ENCODE measurements around the gene CPTP. TPM values are rescaled to one million over a fixed set of nuclear protein-coding genes. Genes with fewer than 3 reads are reported as not detected.
"Not testable (repeated sequence)": the region's sequence is repeated elsewhere in the genome, so short reads cannot be mapped to it uniquely, and the experiment has no call there.

The CPTP gene
- total RNA-seq, 3 donors from 2014 or later (not counting 1 experiment from before 2014, with no cell fraction given), result 8.0 to 14.6 (median 12.3) TPM

DNA sequence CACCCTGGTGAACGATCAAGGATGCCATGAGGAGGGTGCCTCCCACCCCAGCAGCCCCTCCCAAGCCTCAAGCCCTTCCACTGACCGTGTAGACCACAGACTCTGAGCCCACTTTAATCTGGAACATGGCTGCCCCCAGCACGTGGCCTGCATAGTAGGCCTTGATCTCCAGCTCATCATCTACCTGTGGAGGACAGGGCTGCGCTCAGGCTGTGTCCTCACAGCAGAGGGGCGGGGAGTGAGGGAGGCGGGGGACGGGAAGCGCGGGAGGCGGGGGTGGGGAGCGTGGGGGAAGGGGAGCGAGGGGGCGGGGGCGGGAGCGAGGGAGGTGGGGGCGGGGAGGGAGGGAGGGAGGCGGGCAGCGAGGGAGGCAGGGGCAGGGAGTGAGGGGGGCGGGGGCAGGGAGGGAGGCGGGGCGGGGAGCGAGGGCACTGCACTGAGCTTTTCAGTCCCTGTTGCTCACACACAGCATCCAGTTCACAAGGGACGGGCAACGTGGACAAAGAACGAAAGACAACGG, 9.1 kb upstream of the CPTP start:
- intact Hi-C loops (cut with micrococcal nuclease), result no loop called here
- no peaks in the 10 kb centered on the region for H3K4me1 ChIP-seq (ENCODE audit: control insufficient read depth, insufficient read depth, low read length)
- Mint-ChIP-seq H3K9me3 (no peaks in the 10 kb centered on the region), H3K27me3 (ENCODE audit: low read depth in 2 of 2) (no peaks in the 10 kb centered on the region), H3K4me3 (no peak overlapping the region), H3K36me3 (no peaks in the 10 kb centered on the region), H3K4me1 (peaks cover 0 to 30% of the 10 kb centered on the region in 2 donors), H3K27ac (peak overlapping the region in 1 of 2 donors; percentile 58)
- H3K36me3 ChIP-seq (ENCODE audit: control insufficient read depth, insufficient read depth, low read length), result peaks cover 41% of the 10 kb centered on the region
- TF ChIP-seq, protein P1, sequence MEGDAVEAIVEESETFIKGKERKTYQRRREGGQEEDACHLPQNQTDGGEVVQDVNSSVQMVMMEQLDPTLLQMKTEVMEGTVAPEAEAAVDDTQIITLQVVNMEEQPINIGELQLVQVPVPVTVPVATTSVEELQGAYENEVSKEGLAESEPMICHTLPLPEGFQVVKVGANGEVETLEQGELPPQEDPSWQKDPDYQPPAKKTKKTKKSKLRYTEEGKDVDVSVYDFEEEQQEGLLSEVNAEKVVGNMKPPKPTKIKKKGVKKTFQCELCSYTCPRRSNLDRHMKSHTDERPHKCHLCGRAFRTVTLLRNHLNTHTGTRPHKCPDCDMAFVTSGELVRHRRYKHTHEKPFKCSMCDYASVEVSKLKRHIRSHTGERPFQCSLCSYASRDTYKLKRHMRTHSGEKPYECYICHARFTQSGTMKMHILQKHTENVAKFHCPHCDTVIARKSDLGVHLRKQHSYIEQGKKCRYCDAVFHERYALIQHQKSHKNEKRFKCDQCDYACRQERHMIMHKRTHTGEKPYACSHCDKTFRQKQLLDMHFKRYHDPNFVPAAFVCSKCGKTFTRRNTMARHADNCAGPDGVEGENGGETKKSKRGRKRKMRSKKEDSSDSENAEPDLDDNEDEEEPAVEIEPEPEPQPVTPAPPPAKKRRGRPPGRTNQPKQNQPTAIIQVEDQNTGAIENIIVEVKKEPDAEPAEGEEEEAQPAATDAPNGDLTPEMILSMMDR (IDR thresholded peaks at IDR 0.05), result no peak
- DNase-seq, result no peak
- no peak overlapping the region for H3K4me3 ChIP-seq (ENCODE audit: low read length)
- no peaks in the 10 kb centered on the region for H3K27me3 ChIP-seq (ENCODE audit: control insufficient read depth, insufficient read depth, low read length)
- 93% methylated on average over 11 of the region's 26 CpGs for WGBS (ENCODE audit: insufficient coverage)
- peak in 1 of 3 donors; percentile 54 for ATAC-seq
- no peaks in the 10 kb centered on the region for H3K9me3 ChIP-seq (ENCODE audit: control insufficient read depth, insufficient read depth, low read length)
- no peak overlapping the region for H3K27ac ChIP-seq (ENCODE audit: low read length)

DNA sequence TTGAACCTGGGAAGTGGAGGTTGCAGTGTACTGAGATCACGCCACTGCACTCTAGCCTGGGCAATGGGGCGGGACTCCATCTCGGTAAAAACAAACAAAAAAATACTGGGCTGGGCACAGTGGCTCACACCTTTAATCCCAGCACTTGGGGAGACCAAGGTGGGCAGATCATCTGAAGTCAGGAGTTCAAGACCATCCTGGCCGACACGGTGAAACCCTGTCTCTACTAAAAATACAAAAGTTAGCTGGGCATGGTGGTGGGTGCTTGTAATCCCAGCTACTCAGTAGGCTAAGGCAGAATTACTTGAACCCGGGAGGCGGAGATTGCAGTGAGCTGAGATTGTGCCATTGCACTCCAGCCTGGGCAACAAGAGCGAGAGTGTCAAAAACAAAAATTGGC, 8.4 kb upstream of the CPTP start:
- H3K27ac ChIP-seq (ENCODE audit: low read length); intact Hi-C loops (cut with micrococcal nuclease); H3K27me3 ChIP-seq (ENCODE audit: control insufficient read depth, insufficient read depth, low read length); ATAC-seq; H3K9me3 ChIP-seq (ENCODE audit: control insufficient read depth, insufficient read depth, low read length); H3K9me3 Mint-ChIP-seq; H3K4me3 ChIP-seq (ENCODE audit: low read length); H3K4me1 ChIP-seq (ENCODE audit: control insufficient read depth, insufficient read depth, low read length); H3K36me3 Mint-ChIP-seq; H3K27me3 Mint-ChIP-seq (ENCODE audit: low read depth in 2 of 2); H3K4me3 Mint-ChIP-seq; DNase-seq: not testable (repeated sequence)
- Mint-ChIP-seq H3K27ac (peak overlapping the region in 1 of 2 donors; percentile 58), H3K4me1 (peaks cover 0 to 30% of the 10 kb centered on the region in 2 donors)
- H3K36me3 ChIP-seq (ENCODE audit: control insufficient read depth, insufficient read depth, low read length), result peaks cover 44% of the 10 kb centered on the region
- WGBS (ENCODE audit: insufficient coverage), result 93% methylated on average over 8 of the region's 8 CpGs

DNA sequence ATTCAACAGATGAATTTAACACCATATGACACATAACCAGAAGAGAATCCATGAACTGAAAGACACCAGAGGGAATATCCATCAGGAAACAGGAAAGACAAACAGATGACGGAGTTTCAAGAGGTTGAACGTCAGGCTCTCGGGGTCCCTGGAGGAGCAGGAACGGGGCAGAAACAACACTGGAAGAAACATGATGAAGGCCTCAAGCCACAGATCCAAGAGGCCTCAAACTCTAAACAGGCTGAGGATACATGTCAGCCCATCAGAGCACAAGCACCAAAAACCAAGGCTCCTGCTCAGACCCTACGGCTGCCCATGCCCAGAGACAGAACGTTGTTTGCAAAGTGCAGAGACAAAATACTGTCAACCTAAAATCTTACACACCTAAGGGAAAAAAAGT, 7.2 kb upstream of the CPTP start:
- Histone ChIP-seq H3K36me3 (ENCODE audit: control insufficient read depth, insufficient read depth, low read length) (peaks cover 40% of the 10 kb centered on the region), H3K9me3 (ENCODE audit: control insufficient read depth, insufficient read depth, low read length) (no peaks in the 10 kb centered on the region), H3K4me1 (ENCODE audit: control insufficient read depth, insufficient read depth, low read length) (peaks cover 9% of the 10 kb centered on the region), H3K27me3 (ENCODE audit: control insufficient read depth, insufficient read depth, low read length) (no peaks in the 10 kb centered on the region), H3K27ac (ENCODE audit: low read length) (no peak overlapping the region), H3K4me3 (ENCODE audit: low read length) (no peak overlapping the region)
- ATAC-seq (no peak), DNase-seq (no peak)
- Mint-ChIP-seq H3K27ac (no peak overlapping the region), H3K27me3 (ENCODE audit: low read depth in 2 of 2) (no peaks in the 10 kb centered on the region), H3K4me3 (no peak overlapping the region), H3K9me3 (no peaks in the 10 kb centered on the region), H3K36me3 (no peaks in the 10 kb centered on the region), H3K4me1 (peaks cover 6 to 36% of the 10 kb centered on the region in 2 donors)
- TF ChIP-seq, protein P1 (IDR thresholded peaks at IDR 0.05), result no peak
- intact Hi-C loops (cut with micrococcal nuclease), result no loop called here
- WGBS (ENCODE audit: insufficient coverage), result 95% methylated on average over 6 of the region's 6 CpGs

GRCh38 chr1:1318131-1318652, 6.4 kb upstream of the CPTP start:
- DNase-seq (no peak), ATAC-seq (no peak)
- no peak overlapping the region for H3K27ac ChIP-seq (ENCODE audit: low read length)
- Mint-ChIP-seq H3K36me3 (no peaks in the 10 kb centered on the region), H3K4me3 (no peak overlapping the region), H3K9me3 (no peaks in the 10 kb centered on the region), H3K27me3 (ENCODE audit: low read depth in 2 of 2) (no peaks in the 10 kb centered on the region), H3K4me1 (peaks cover 14 to 42% of the 10 kb centered on the region in 2 donors), H3K27ac (no peak overlapping the region)
- H3K4me3 ChIP-seq (ENCODE audit: low read length), result no peak overlapping the region
- TF ChIP-seq, protein P1 (IDR thresholded peaks at IDR 0.05), result no peak
- H3K9me3 ChIP-seq (ENCODE audit: control insufficient read depth, insufficient read depth, low read length), result no peaks in the 10 kb centered on the region
- H3K36me3 ChIP-seq (ENCODE audit: control insufficient read depth, insufficient read depth, low read length), result peaks cover 33% of the 10 kb centered on the region
- intact Hi-C loops (cut with micrococcal nuclease), result no loop called here
- H3K4me1 ChIP-seq (ENCODE audit: control insufficient read depth, insufficient read depth, low read length), result peaks cover 15% of the 10 kb centered on the region
- no peaks in the 10 kb centered on the region for H3K27me3 ChIP-seq (ENCODE audit: control insufficient read depth, insufficient read depth, low read length)
- 97% methylated on average over 9 of the region's 9 CpGs for WGBS (ENCODE audit: insufficient coverage)
